ENCODE data around the gene CNOT4. TPM values are rescaled to one million over a fixed set of nuclear protein-coding genes. Genes with fewer than 3 reads are reported as not detected.

Gene CNOT4
- total and polyA plus RNA-seq, 2 of the 8 experiments (the other 6 are each of a cell fraction or from before 2014, with no cell fraction given): 10.9 to 25.8 TPM

- no peak overlapping the region for H3K56ac ChIP-seq (replicated peaks; ENCODE audit: insufficient read length, low read depth, low read length)
- no peak overlapping the region for H2AK5ac ChIP-seq (ENCODE audit: low read depth, low read length)
- H2AFZ ChIP-seq (ENCODE audit: low read length): no peak overlapping the region
- H4K91ac ChIP-seq (replicated peaks; ENCODE audit: insufficient read length, low read length): no peak overlapping the region
- no peak overlapping the region for H3K27ac ChIP-seq (ENCODE audit: low read depth, low read length)
- ChIA-PET CTCF (ENCODE audit: partially characterized antibody) (interaction anchor here (0.9 to 2.6 kb wide), 2 partner anchors 9 to 30 kb away, joined by 3 to 12 read pairs; no protein-coding TSS in a partner anchor), POLR2A (ENCODE audit: partially characterized antibody) (no interaction called here)
- H4K8ac ChIP-seq (ENCODE audit: extremely low read depth, insufficient read depth, low read length): no peak overlapping the region
- DNase-seq (ENCODE audit: low read depth in 1 of 2, low spot score in 2 of 2): no peak
- no peak overlapping the region for H2BK15ac ChIP-seq (ENCODE audit: low read length)
- no peak overlapping the region for H3K4ac ChIP-seq (replicated peaks; ENCODE audit: insufficient read length, low read depth, low read length)
- H3K4me1 ChIP-seq (replicated peaks in 1 of 4; ENCODE audit: control insufficient read depth in 3 of 4, insufficient read depth in 4 of 4, low read length in 3 of 4): no peaks in the 10 kb centered on the region
- 92% methylated on average over 6 of the region's 6 CpGs; no CpG with 5 or more reads in 1 of the 2 experiments for whole genome bisulfite sequencing, 2 experiments (ENCODE audit: extremely low coverage in 1 of 2, insufficient coverage in 1 of 2, insufficient read length in 1 of 2, insufficient replicate concordance in 2 of 2, low coverage in 1 of 2, low lambda C conversion rate in 2 of 2, missing lambda C conversion rate in 1 of 2)
- TF ChIP-seq RAD21 (IDR thresholded peaks at IDR 0.05 in 1 of 2, conservative IDR thresholded peaks at IDR 0.05 in 1 of 2; ENCODE audit: low read depth in 2 of 2, low read length in 2 of 2) (no peak), CREB1 (IDR thresholded peaks at IDR 0.05) (no peak), CBX5 (IDR thresholded peaks at IDR 0.05; ENCODE audit: low read depth, low read length) (no peak), RFX5 (IDR thresholded peaks at IDR 0.05; ENCODE audit: borderline replicate concordance, low read depth, low read length) (no peak)
- no peak overlapping the region for H3K18ac ChIP-seq (ENCODE audit: extremely low read depth, low read length)
- no peak overlapping the region for H3K23ac ChIP-seq (ENCODE audit: insufficient read length)
- no peak for FAIRE-seq
- no peaks in the 10 kb centered on the region for H3K9me3 ChIP-seq (ENCODE audit: insufficient read depth in 2 of 2, low read depth in 1 of 2, low read length in 1 of 2)
- no peak overlapping the region for H2BK5ac ChIP-seq (ENCODE audit: low read depth, low read length)
- no peaks in the 10 kb centered on the region for H3K79me1 ChIP-seq (ENCODE audit: low read depth, low read length)
- no peaks in the 10 kb centered on the region for H3K27me3 ChIP-seq (replicated peaks in 1 of 4; ENCODE audit: control insufficient read depth in 3 of 4, extremely low read depth in 1 of 4, insufficient read depth in 3 of 4, low read length in 3 of 4)
- no peak overlapping the region for H3K4me3 ChIP-seq (ENCODE audit: extremely low read depth in 1 of 4, insufficient read depth in 2 of 4, low read depth in 3 of 4, low read length in 4 of 4)
- no peak overlapping the region for H2BK120ac ChIP-seq (replicated peaks; ENCODE audit: low read depth, low read length)
- no peaks in the 10 kb centered on the region for H3K23me2 ChIP-seq (ENCODE audit: low read depth, low read length)
- H3K14ac ChIP-seq (ENCODE audit: insufficient read length): no peak overlapping the region
- no peak overlapping the region for H3K9ac ChIP-seq (replicated peaks in 1 of 4; ENCODE audit: extremely low read depth in 1 of 4, low read depth in 3 of 4, low read length in 3 of 4)
- H3K79me2 ChIP-seq (ENCODE audit: control insufficient read depth in 1 of 2, insufficient read depth in 2 of 2, low read length in 2 of 2): no peaks in the 10 kb centered on the region
- H2BK20ac ChIP-seq (ENCODE audit: low read length): no peak overlapping the region
- H2BK12ac ChIP-seq (ENCODE audit: low read depth, low read length): no peak overlapping the region
- no peak overlapping the region for H4K5ac ChIP-seq (ENCODE audit: insufficient read length, low read depth, low read length)
- no peaks in the 10 kb centered on the region for H4K20me1 ChIP-seq (replicated peaks in 1 of 2; ENCODE audit: control insufficient read depth in 1 of 2, insufficient read depth in 2 of 2, low read length in 2 of 2)
- no peaks in the 10 kb centered on the region for H3K36me3 ChIP-seq (ENCODE audit: control insufficient read depth in 2 of 4, insufficient read depth in 4 of 4, low read length in 3 of 4)
- H3K4me2 ChIP-seq (ENCODE audit: insufficient read depth in 1 of 2, low read depth in 2 of 2, low read length in 2 of 2): no peak overlapping the region
Measured at GRCh38 chr7:135522509-135522908, 12.6 kb upstream of the CNOT4 start.
